NB4 (cell line): ENCODE data around the gene HBS1L.

Experiments
- DNase-seq: peaks from one replicate; pipeline ENCODE4 v3.0.0; 2010; ENCODE audit warnings: low read depth
- H3K4me3 ChIP-seq: one replicate; pipeline ENCODE4 v1.5.1; 2011; ENCODE audit warnings: mild to moderate bottlenecking, low read depth, low read length, moderate library complexity
- CTCF ChIP-seq: IDR thresholded peaks from one replicate; pipeline ENCODE4 v1.5.1; 2012; ENCODE audit warnings: low read depth, low read length
- MYC ChIP-seq: IDR thresholded peaks from 2 replicates; pipeline ENCODE4 v1.6.1; 2011; ENCODE audit warnings: low read depth, low read length
- POLR2A ChIP-seq: IDR thresholded peaks from 2 replicates; pipeline ENCODE4 v1.6.1; 2011; ENCODE audit warnings: mild to moderate bottlenecking; ENCODE audit not compliant: insufficient read length; ENCODE audit errors: extremely low read depth
- TF ChIP-seq, protein P1 (sequence below): IDR thresholded peaks from 2 replicates; pipeline ENCODE4 v1.6.1; 2011; ENCODE audit warnings: low read depth, low read length

HBS1L gene

DNA sequence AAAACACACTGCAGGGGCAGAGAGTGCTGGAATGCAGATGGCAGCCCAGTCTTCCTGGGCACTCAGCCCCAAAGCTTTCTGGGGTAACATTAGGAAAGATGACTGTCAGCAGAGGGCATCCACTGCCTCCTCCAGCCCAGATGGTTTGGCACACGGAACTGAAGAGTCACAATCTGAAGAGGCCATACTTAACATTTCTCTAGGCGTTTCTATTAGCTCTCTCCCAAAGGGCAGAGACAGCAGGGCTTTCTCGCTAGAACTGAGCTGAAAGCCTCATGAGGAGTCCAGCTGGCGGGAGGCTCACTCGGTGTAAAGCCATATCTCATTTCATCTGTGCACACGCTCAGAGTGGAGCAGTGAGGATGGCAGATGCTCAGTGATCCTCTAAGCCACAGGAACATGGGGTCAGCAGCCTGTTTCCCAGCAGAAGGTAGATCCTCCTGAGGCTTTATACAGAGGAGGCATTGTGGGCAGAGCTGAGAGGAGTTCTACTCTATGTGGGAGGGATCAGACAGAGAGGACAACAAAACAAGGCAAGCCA is 132.8 kb downstream of the HBS1L start:
- TF ChIP-seq, protein P1, sequence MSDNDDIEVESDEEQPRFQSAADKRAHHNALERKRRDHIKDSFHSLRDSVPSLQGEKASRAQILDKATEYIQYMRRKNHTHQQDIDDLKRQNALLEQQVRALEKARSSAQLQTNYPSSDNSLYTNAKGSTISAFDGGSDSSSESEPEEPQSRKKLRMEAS, result no peak
- TF ChIP-seq MYC (no peak), POLR2A (no peak), CTCF (no peak)
- DNase-seq, result no peak
- H3K4me3 ChIP-seq, result no peak overlapping the region

DNA sequence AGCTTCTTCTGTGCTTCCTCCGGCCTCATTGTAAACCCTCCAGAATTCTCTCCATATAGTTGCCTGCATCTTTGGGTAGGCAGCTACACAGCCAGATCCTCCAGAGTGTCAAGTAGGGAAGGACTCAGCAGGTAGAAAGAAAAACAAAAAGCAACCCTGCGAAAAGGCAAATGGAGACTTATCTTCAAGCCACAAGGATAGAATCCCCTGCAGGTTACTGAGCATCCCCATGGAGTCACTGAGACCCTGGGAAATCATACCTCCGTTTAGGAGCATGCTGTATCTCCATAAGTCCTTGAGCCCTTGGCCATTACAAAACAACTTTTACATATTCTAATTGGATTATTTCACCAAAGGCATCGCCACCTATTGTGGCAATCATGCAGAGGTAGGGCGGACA is 133.3 kb downstream of the HBS1L start:
- no peak for DNase-seq
- TF ChIP-seq MYC, result no peak
- TF ChIP-seq CTCF, result no peak
- TF ChIP-seq POLR2A, result no peak
- TF ChIP-seq, protein P1, result no peak
- H3K4me3 ChIP-seq, result no peak overlapping the region

GRCh38 chr6:134920422-134920821 is 134.2 kb downstream of the HBS1L start:
- TF ChIP-seq, protein P1, result no peak
- TF ChIP-seq POLR2A (no peak), CTCF (no peak), MYC (no peak)
- DNase-seq, result no peak
- no peak overlapping the region for H3K4me3 ChIP-seq

- no peak for DNase-seq
- TF ChIP-seq, protein P1, result no peak
- no peak for TF ChIP-seq MYC
- TF ChIP-seq POLR2A, result no peak
- TF ChIP-seq CTCF, result no peak
These were observed 136.1 kb downstream of the HBS1L start for GRCh38 chr6:134918418-134918961.

GRCh38 chr6:134911547-134911946 is 143.1 kb downstream of the HBS1L start:
- no peak overlapping the region for H3K4me3 ChIP-seq
- TF ChIP-seq MYC (no peak), POLR2A (no peak), CTCF (no peak)
- TF ChIP-seq, protein P1, result no peak
- DNase-seq, result no peak

More at GRCh38 chr6:134918418-134918961, 136.1 kb downstream of the HBS1L start:
- H3K4me3 ChIP-seq, result no peak overlapping the region
